Measurements from ENCODE around the gene CASK. TPM values are rescaled to one million over a fixed set of nuclear protein-coding genes. Genes with fewer than 3 reads are reported as not detected.

Gene CASK
- total and polyA plus RNA-seq, 9 of the 15 experiments (the other 6 are each of a cell fraction or from before 2014, with no cell fraction given) = 1.3 to 7.4 (median 5.2) TPM

DNA sequence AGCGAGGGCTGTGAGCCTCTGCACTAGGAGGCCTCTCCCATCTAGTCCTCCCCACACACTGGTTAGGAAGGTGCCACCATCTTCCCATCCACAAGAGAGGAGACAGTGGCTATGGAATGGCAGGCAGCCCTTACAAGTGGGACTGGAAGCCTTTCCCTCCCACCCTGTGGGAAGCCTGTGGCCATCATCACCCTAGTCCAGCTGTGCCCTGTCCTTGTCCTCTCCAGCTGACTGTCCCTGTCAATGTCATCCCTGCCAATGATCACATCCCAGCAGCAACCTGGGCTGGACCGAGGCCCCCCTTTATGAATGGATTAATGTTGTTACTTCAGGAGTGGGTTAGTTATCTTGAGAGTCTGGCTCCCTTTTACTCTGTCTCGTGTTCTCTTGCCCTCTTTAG, 423.4 kb downstream of the CASK start:
- no peak overlapping the region for H3K4me3 ChIP-seq
- no peak for DNase-seq (ENCODE audit: extremely low read depth in 1 of 4, low spot score in 3 of 4)
- H3K36me3 ChIP-seq (ENCODE audit: control insufficient read depth, insufficient read depth, low read length) = no peaks in the 10 kb centered on the region
- no peak overlapping the region for H3K9ac ChIP-seq (ENCODE audit: insufficient read depth in 1 of 2, low read depth in 2 of 2, low read length in 2 of 2)
- POLR2A ChIA-PET = no interaction called here
- H2AFZ ChIP-seq (ENCODE audit: low read depth, low read length) = no peak overlapping the region
- intact Hi-C loops (cut with micrococcal nuclease) (no loop called here), in situ Hi-C loops (cut with MboI) (no loop called here)
- no peaks in the 10 kb centered on the region for H3K9me1 ChIP-seq (ENCODE audit: control insufficient read depth, insufficient read depth, low read length)
- CTCF ChIA-PET (ENCODE audit: low intra/inter-chr PET ratio) = no interaction called here
- H3K27ac ChIP-seq (ENCODE audit: extremely low read depth, low read depth, low read length) = no peak overlapping the region
- H3K4me1 ChIP-seq (replicated peaks in 1 of 2; ENCODE audit: control insufficient read depth in 2 of 2, insufficient read depth in 2 of 2, low read length in 2 of 2) = no peaks in the 10 kb centered on the region
- H3K9me3 ChIP-seq (replicated peaks; ENCODE audit: control insufficient read depth, insufficient read depth, low read depth, low read length) = no peaks in the 10 kb centered on the region
- H3K79me2 ChIP-seq (ENCODE audit: control insufficient read depth, insufficient read depth, low read length) = no peaks in the 10 kb centered on the region
- H3K27me3 ChIP-seq (ENCODE audit: control insufficient read depth in 2 of 2, insufficient read depth in 2 of 2, low read length in 2 of 2) = no peaks in the 10 kb centered on the region; a peak in 1 of 5 replicates
- H3K4me2 ChIP-seq (ENCODE audit: insufficient read depth, low read length) = no peak overlapping the region
- H4K20me1 ChIP-seq (replicated peaks; ENCODE audit: control insufficient read depth, insufficient read depth, low read length) = no peaks in the 10 kb centered on the region
- ATAC-seq = no peak
- WGBS (ENCODE audit: insufficient coverage, low coverage, missing lambda C conversion rate) = 6% methylated on average over 3 of the region's 3 CpGs
- no peak for FAIRE-seq
- no TSS peak for BruUV-seq (replicated peaks)
- TF ChIP-seq DMBX1 (CRISPR knock-in tag; IDR thresholded peaks at IDR 0.05; ENCODE audit: borderline replicate concordance) (no peak), HMG20A (CRISPR knock-in tag; conservative IDR thresholded peaks at IDR 0.05) (no peak), PTBP1 (IDR thresholded peaks at IDR 0.05; ENCODE audit: low read depth, low read length) (no peak), ZNF445 (CRISPR knock-in tag; IDR thresholded peaks at IDR 0.05; ENCODE audit: low read depth) (no peak), GTF2F1 (IDR thresholded peaks at IDR 0.05; ENCODE audit: low read depth, low read length) (no peak), ELF2 (CRISPR knock-in tag; IDR thresholded peaks at IDR 0.05) (no peak), NFIX (CRISPR knock-in tag; IDR thresholded peaks at IDR 0.05; ENCODE audit: low read depth) (no peak), SPI1 (IDR thresholded peaks at IDR 0.05; ENCODE audit: borderline replicate concordance, low read depth, low read length) (no peak)
- TF ChIP-seq, protein P1, sequence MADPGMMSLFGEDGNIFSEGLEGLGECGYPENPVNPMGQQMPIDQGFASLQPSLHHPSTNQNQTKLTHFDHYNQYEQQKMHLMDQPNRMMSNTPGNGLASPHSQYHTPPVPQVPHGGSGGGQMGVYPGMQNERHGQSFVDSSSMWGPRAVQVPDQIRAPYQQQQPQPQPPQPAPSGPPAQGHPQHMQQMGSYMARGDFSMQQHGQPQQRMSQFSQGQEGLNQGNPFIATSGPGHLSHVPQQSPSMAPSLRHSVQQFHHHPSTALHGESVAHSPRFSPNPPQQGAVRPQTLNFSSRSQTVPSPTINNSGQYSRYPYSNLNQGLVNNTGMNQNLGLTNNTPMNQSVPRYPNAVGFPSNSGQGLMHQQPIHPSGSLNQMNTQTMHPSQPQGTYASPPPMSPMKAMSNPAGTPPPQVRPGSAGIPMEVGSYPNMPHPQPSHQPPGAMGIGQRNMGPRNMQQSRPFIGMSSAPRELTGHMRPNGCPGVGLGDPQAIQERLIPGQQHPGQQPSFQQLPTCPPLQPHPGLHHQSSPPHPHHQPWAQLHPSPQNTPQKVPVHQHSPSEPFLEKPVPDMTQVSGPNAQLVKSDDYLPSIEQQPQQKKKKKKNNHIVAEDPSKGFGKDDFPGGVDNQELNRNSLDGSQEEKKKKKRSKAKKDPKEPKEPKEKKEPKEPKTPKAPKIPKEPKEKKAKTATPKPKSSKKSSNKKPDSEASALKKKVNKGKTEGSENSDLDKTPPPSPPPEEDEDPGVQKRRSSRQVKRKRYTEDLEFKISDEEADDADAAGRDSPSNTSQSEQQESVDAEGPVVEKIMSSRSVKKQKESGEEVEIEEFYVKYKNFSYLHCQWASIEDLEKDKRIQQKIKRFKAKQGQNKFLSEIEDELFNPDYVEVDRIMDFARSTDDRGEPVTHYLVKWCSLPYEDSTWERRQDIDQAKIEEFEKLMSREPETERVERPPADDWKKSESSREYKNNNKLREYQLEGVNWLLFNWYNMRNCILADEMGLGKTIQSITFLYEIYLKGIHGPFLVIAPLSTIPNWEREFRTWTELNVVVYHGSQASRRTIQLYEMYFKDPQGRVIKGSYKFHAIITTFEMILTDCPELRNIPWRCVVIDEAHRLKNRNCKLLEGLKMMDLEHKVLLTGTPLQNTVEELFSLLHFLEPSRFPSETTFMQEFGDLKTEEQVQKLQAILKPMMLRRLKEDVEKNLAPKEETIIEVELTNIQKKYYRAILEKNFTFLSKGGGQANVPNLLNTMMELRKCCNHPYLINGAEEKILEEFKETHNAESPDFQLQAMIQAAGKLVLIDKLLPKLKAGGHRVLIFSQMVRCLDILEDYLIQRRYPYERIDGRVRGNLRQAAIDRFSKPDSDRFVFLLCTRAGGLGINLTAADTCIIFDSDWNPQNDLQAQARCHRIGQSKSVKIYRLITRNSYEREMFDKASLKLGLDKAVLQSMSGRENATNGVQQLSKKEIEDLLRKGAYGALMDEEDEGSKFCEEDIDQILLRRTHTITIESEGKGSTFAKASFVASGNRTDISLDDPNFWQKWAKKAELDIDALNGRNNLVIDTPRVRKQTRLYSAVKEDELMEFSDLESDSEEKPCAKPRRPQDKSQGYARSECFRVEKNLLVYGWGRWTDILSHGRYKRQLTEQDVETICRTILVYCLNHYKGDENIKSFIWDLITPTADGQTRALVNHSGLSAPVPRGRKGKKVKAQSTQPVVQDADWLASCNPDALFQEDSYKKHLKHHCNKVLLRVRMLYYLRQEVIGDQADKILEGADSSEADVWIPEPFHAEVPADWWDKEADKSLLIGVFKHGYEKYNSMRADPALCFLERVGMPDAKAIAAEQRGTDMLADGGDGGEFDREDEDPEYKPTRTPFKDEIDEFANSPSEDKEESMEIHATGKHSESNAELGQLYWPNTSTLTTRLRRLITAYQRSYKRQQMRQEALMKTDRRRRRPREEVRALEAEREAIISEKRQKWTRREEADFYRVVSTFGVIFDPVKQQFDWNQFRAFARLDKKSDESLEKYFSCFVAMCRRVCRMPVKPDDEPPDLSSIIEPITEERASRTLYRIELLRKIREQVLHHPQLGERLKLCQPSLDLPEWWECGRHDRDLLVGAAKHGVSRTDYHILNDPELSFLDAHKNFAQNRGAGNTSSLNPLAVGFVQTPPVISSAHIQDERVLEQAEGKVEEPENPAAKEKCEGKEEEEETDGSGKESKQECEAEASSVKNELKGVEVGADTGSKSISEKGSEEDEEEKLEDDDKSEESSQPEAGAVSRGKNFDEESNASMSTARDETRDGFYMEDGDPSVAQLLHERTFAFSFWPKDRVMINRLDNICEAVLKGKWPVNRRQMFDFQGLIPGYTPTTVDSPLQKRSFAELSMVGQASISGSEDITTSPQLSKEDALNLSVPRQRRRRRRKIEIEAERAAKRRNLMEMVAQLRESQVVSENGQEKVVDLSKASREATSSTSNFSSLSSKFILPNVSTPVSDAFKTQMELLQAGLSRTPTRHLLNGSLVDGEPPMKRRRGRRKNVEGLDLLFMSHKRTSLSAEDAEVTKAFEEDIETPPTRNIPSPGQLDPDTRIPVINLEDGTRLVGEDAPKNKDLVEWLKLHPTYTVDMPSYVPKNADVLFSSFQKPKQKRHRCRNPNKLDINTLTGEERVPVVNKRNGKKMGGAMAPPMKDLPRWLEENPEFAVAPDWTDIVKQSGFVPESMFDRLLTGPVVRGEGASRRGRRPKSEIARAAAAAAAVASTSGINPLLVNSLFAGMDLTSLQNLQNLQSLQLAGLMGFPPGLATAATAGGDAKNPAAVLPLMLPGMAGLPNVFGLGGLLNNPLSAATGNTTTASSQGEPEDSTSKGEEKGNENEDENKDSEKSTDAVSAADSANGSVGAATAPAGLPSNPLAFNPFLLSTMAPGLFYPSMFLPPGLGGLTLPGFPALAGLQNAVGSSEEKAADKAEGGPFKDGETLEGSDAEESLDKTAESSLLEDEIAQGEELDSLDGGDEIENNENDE (IDR thresholded peaks at IDR 0.05; ENCODE audit: low read depth, low read length) = no peak
- TF ChIP-seq, protein P2, sequence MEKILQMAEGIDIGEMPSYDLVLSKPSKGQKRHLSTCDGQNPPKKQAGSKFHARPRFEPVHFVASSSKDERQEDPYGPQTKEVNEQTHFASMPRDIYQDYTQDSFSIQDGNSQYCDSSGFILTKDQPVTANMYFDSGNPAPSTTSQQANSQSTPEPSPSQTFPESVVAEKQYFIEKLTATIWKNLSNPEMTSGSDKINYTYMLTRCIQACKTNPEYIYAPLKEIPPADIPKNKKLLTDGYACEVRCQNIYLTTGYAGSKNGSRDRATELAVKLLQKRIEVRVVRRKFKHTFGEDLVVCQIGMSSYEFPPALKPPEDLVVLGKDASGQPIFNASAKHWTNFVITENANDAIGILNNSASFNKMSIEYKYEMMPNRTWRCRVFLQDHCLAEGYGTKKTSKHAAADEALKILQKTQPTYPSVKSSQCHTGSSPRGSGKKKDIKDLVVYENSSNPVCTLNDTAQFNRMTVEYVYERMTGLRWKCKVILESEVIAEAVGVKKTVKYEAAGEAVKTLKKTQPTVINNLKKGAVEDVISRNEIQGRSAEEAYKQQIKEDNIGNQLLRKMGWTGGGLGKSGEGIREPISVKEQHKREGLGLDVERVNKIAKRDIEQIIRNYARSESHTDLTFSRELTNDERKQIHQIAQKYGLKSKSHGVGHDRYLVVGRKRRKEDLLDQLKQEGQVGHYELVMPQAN (IDR thresholded peaks at IDR 0.05; ENCODE audit: borderline replicate concordance) = no peak
